ENCODE results near the gene SIK3.

DNA sequence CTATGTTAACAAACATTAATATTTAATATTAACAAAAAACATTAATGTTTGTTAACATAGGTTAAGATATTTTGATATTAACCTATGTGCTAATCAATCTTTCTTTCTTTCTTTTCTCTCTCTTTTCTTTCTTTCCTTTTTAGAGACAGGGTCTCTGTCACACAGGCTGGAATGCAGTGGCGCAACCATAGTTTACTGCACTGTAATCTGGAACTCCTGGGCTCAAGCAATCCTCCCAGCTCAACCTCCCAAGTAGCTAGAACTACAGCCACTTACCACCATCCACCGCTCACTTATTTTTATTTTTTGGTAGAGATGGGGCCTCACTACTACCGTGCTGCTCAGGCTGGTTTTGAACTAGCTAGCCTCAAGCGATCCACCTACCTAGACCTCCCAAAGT, 13.2 kb downstream of the SIK3 start:
- TF ChIP-seq, protein P1, sequence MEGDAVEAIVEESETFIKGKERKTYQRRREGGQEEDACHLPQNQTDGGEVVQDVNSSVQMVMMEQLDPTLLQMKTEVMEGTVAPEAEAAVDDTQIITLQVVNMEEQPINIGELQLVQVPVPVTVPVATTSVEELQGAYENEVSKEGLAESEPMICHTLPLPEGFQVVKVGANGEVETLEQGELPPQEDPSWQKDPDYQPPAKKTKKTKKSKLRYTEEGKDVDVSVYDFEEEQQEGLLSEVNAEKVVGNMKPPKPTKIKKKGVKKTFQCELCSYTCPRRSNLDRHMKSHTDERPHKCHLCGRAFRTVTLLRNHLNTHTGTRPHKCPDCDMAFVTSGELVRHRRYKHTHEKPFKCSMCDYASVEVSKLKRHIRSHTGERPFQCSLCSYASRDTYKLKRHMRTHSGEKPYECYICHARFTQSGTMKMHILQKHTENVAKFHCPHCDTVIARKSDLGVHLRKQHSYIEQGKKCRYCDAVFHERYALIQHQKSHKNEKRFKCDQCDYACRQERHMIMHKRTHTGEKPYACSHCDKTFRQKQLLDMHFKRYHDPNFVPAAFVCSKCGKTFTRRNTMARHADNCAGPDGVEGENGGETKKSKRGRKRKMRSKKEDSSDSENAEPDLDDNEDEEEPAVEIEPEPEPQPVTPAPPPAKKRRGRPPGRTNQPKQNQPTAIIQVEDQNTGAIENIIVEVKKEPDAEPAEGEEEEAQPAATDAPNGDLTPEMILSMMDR (IDR thresholded peaks at IDR 0.05), result no peak
- TF ChIP-seq POLR2A (IDR thresholded peaks at IDR 0.05), result no peak

Data from heart left ventricle (tissue), 13 donors.